AG04449 (cell line): Measurements from ENCODE around the gene OR10H4.
"Not testable (repeated sequence)": the region's sequence is repeated elsewhere in the genome, so short reads cannot be mapped to it uniquely, and the experiment has no call there.

Source experiments
- CTCF ChIA-PET: fragments of 350-600 bp; formaldehyde crosslinking; extraction: SDS; loops from one replicate; lab custom pipeline; 2021; ENCODE audit warnings: antibody characterized with exemption; lab: Yijun Ruan, JAX
- POLR2A ChIA-PET: fragments of 400-600, 350-600 bp; formaldehyde crosslinking; extraction: SDS; loops from one replicate; lab custom pipeline; 2020; ENCODE audit warnings: antibody characterized with exemption, inconsistent platforms; lab: Yijun Ruan, JAX
- DNase-seq: peaks from one replicate; pipeline ENCODE4 v3.0.0-alpha.2; 2010; ENCODE audit warnings: low read depth, low spot score
- H3K4me3 ChIP-seq: 2 replicates; pipeline ENCODE4 v1.5.1; 2011; ENCODE audit warnings: low read depth, mild to moderate bottlenecking, control low read depth, low read length
- TF ChIP-seq, protein P1 (sequence below): IDR thresholded peaks from one replicate; pipeline ENCODE4 v1.5.1; 2011; ENCODE audit warnings: mild to moderate bottlenecking, moderate library complexity, low read length, control low read depth, inconsistent platforms; ENCODE audit not compliant: insufficient read depth; ENCODE audit errors: missing control alignments

OR10H4 gene, protein sequence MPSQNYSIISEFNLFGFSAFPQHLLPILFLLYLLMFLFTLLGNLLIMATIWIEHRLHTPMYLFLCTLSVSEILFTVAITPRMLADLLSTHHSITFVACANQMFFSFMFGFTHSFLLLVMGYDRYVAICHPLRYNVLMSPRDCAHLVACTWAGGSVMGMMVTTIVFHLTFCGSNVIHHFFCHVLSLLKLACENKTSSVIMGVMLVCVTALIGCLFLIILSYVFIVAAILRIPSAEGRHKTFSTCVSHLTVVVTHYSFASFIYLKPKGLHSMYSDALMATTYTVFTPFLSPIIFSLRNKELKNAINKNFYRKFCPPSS

GRCh38 chr19:15948223-15949058, at the start of gene OR10H4:
Gene OR10H4, plus strand, starts transcription at chr19:15949008. Its CDS starts 0 bp downstream, at chr19:15949008.
- no peak for DNase-seq
- CTCF ChIA-PET: no interaction called here
- TF ChIP-seq, protein P1, sequence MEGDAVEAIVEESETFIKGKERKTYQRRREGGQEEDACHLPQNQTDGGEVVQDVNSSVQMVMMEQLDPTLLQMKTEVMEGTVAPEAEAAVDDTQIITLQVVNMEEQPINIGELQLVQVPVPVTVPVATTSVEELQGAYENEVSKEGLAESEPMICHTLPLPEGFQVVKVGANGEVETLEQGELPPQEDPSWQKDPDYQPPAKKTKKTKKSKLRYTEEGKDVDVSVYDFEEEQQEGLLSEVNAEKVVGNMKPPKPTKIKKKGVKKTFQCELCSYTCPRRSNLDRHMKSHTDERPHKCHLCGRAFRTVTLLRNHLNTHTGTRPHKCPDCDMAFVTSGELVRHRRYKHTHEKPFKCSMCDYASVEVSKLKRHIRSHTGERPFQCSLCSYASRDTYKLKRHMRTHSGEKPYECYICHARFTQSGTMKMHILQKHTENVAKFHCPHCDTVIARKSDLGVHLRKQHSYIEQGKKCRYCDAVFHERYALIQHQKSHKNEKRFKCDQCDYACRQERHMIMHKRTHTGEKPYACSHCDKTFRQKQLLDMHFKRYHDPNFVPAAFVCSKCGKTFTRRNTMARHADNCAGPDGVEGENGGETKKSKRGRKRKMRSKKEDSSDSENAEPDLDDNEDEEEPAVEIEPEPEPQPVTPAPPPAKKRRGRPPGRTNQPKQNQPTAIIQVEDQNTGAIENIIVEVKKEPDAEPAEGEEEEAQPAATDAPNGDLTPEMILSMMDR: no peak
- POLR2A ChIA-PET: no interaction called here
- no peak within 1 kb of the TSS for H3K4me3 ChIP-seq

DNA sequence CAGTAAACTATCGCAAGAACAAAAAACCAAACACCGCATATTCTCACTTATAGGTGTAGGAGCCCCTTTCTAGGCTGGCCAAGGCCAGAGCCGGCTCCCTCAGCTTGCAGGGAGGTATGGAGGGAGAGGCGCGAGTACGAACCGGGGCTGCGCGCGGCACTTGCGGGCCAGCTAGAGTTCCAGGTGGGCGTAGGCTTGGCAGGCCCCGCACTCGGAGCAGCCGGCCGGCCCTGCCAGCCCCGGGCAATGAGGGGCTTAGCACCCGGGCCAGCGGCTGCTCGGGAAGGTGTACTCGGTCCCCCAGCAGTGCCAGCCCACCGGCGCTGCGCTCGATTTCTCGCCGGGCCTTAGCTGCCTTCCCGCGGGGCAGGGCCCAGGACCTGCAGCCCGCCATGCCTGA, 49.2 kb upstream of the OR10H4 start:
- DNase-seq: not testable (repeated sequence)

DNA sequence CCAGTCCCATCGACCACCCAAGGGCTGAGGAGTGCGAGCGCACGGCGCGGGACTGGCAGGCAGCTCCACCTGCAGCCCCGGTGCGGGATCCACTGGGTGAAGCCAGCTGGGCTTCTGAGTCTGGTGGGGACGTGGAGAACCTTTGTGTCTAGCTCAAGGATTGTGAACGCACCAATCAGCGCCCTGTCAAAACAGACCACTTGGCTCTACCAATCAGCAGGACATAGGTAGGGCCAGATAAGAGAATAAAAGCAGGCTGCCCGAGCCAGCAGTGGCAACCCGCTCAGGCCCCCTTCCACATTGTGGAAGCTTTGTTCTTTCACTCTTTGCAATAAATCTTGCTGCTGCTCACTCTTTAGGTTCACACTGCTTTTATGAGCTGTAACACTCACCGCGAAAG, 48.8 kb upstream of the OR10H4 start:
- DNase-seq, H3K4me3 ChIP-seq, CTCF ChIA-PET, POLR2A ChIA-PET: not testable (repeated sequence)

More for the DNA sequence above, 49.2 kb upstream of the OR10H4 start:
- POLR2A ChIA-PET, CTCF ChIA-PET, H3K4me3 ChIP-seq: not testable (repeated sequence)

DNA sequence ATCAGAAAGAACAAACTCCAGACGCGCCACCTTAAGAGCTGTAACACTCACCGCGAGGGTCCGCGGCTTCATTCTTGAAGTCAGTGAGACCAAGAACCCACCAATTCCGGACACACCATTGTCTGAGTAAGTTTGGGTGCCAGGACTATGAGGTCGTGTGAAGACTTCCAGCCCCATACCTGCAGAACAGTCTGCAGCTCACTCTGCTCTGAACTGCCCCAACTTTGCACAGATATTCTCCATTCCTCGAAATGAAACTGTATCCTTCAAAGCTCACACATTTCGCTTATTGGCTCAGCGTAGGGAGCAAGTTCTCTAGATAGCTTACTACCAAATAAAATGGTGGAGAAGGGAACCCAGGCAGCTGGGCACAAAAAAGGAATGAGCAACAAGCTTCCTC, 48.3 kb upstream of the OR10H4 start:
- TF ChIP-seq, protein P1: no peak
- CTCF ChIA-PET: no interaction called here
- no peak for DNase-seq
- no peak overlapping the region for H3K4me3 ChIP-seq
- POLR2A ChIA-PET: no interaction called here

DNA sequence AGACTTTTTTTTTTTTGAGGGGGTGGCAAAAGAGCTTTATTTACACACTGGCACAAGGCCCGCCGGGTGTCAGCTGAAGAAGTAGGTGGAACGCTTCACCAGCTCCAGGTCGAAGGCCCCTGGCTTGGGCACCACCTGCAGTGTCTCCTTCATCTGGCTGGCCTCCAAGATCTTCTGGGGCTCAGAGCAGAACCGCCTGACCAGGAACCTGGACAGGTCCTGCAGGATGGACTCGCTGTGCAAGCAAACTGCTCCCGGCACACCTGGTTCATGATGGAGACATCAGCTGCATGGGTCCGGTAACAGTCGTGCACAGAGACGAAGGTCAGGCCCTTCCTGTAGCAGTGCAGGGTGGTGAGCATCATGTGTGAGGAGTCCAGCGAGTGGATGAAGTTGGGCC, 46.6 kb upstream of the OR10H4 start:
- ChIA-PET POLR2A (no interaction called here), CTCF (no interaction called here)
- no peak for DNase-seq
- TF ChIP-seq, protein P1: no peak
- no peak overlapping the region for H3K4me3 ChIP-seq

- H3K4me3 ChIP-seq, POLR2A ChIA-PET, DNase-seq, CTCF ChIA-PET: not testable (repeated sequence)
Measured at GRCh38 chr19:15902898-15903297, 45.9 kb upstream of the OR10H4 start.

GRCh38 chr19:15905026-15905425, 43.8 kb upstream of the OR10H4 start:
- ChIA-PET CTCF (no interaction called here), POLR2A (no interaction called here)
- TF ChIP-seq, protein P1: no peak
- no peak overlapping the region for H3K4me3 ChIP-seq
- no peak for DNase-seq
